HG02970 (cell line): ENCODE measurements around the gene TAF4.
"Not testable (repeated sequence)": the region's sequence is repeated elsewhere in the genome, so short reads cannot be mapped to it uniquely, and the experiment has no call there.

Experiments
- ATAC-seq: cut with Tn5 transposase; IDR thresholded peaks from one replicate; pipeline ENCODE4 v1.9.1; 2021; ENCODE audit warnings: mild to moderate bottlenecking, moderate library complexity, moderate number of reproducible peaks; ENCODE audit not compliant: unreplicated experiment, low FRiP score

The TAF4 gene

GRCh38 chr20:61984431-61984830, 81.2 kb downstream of the TAF4 start:
- ATAC-seq = not testable (repeated sequence)

GRCh38 chr20:61983965-61984364, 81.7 kb downstream of the TAF4 start:
- ATAC-seq = no peak

- no peak for ATAC-seq
Observed at GRCh38 chr20:61982951-61983315, 82.7 kb downstream of the TAF4 start.

- ATAC-seq = no peak
Observed at GRCh38 chr20:61982191-61982950, 83.3 kb downstream of the TAF4 start.

GRCh38 chr20:61981691-61982090, 84.0 kb downstream of the TAF4 start:
- ATAC-seq = not testable (repeated sequence)

- no peak for ATAC-seq
Observed at GRCh38 chr20:61980647-61981583, 84.8 kb downstream of the TAF4 start.

GRCh38 chr20:61979701-61980635, 85.7 kb downstream of the TAF4 start:
- ATAC-seq = no peak

- no peak for ATAC-seq
Observed at GRCh38 chr20:61979090-61979489, 86.6 kb downstream of the TAF4 start.

- no peak for ATAC-seq
Observed at GRCh38 chr20:61978491-61978890, 87.2 kb downstream of the TAF4 start.

GRCh38 chr20:61977419-61977786, 88.3 kb downstream of the TAF4 start:
- no peak for ATAC-seq

- no peak for ATAC-seq
Observed at GRCh38 chr20:61976644-61977418, 88.8 kb downstream of the TAF4 start.

GRCh38 chr20:61976263-61976643, 89.4 kb downstream of the TAF4 start:
- no peak for ATAC-seq

- ATAC-seq = no peak
Observed at GRCh38 chr20:61975407-61976129, 90.1 kb downstream of the TAF4 start.

- ATAC-seq = no peak
Observed at GRCh38 chr20:61974357-61974665, 91.4 kb downstream of the TAF4 start.

- ATAC-seq = no peak
Observed at GRCh38 chr20:61973515-61974356, 91.9 kb downstream of the TAF4 start.

GRCh38 chr20:61972636-61973508, 92.8 kb downstream of the TAF4 start:
- no peak for ATAC-seq

- ATAC-seq = not testable (repeated sequence)
Observed at GRCh38 chr20:61971595-61971994, 94.1 kb downstream of the TAF4 start.

- no peak for ATAC-seq
Observed at GRCh38 chr20:61970357-61970756, 95.3 kb downstream of the TAF4 start.
